Prostate gland (tissue), 2 donors: ENCODE data around the gene CDH22. TPM values are rescaled to one million over a fixed set of nuclear protein-coding genes. Genes with fewer than 3 reads are reported as not detected.

Experiments used
- DNase-seq: peaks from one replicate; pipeline ENCODE4 v3.0.0-alpha.2; 2019; ENCODE audit warnings: low spot score
- H3K27ac ChIP-seq, 2 donors: fragments of 200-600 bp; sonication (generic); 2 replicates each; pipeline ENCODE4 v1.5.1; 2017 to 2019
- H3K27me3 ChIP-seq: fragments of 200-600 bp; sonication (generic); replicated peaks from 2 replicates; pipeline ENCODE4 v1.5.1; 2019; ENCODE audit not compliant: insufficient read depth
- H3K36me3 ChIP-seq, 2 donors: fragments of 200-600 bp; sonication (generic); 1 replicate in 1 of 2; 2 replicates in 1 of 2; pipeline versions ENCODE4 v1.5.1 to v1.8.1; 2017 to 2019
- H3K4me1 ChIP-seq: fragments of 200-600 bp; sonication (generic); replicated peaks from 2 replicates; pipeline ENCODE4 v1.5.1; 2019
- H3K4me3 ChIP-seq, 2 donors: fragments of 200-600 bp; sonication (generic); 2 replicates each; pipeline ENCODE4 v1.5.1; 2017 to 2019
- H3K9me3 ChIP-seq: fragments of 200-600 bp; sonication (generic); 2 replicates; pipeline ENCODE4 v1.5.1; 2017
- POLR2A ChIP-seq: fragments of 450-650 bp; IDR thresholded peaks from one replicate; pipeline ENCODE4 v1.6.1; 2016; ENCODE audit warnings: antibody characterized with exemption, mild to moderate bottlenecking
- POLR2AphosphoS5 ChIP-seq: sonication (generic); formaldehyde crosslinking; IDR thresholded peaks from one replicate; pipeline ENCODE4 v1.6.1; 2017; ENCODE audit warnings: antibody characterized with exemption
- WGBS: methylation state at CpG from one replicate; pipeline ENCODE4 v1.1.5; 2018; 5-methylcytosine and 5-hydroxymethylcytosine counted together
- intact Hi-C: fragments of 100-400 bp; cut with DNase I; formaldehyde crosslinking; loops from one replicate; pipeline ENCODE4 v1.14.2; 2022
- total RNA-seq, 2 donors: library from RNA; depleted of rRNA; stranded (reverse); fragments of >200 nt; gene quantifications; one replicate each; pipeline ENCODE4 v1.1.0, GENCODE V29; 2016
- TF ChIP-seq, protein P1 (sequence below), 4 experiments: fragments of 200-600 bp in 2 of 4; fragments of 450-650 bp in 2 of 4; sonication (generic) in 2 of 4; IDR thresholded peaks; 1 replicate in 3 of 4; 2 replicates in 1 of 4; pipeline ENCODE4 v1.5.1; 2016 to 2019; ENCODE audit warnings: antibody characterized with exemption in 4 of 4, mild to moderate bottlenecking in 2 of 4, moderate library complexity in 2 of 4

Gene CDH22
- total RNA-seq, 2 donors from 2014 or later, result 1.9 to 3.3 TPM

DNA sequence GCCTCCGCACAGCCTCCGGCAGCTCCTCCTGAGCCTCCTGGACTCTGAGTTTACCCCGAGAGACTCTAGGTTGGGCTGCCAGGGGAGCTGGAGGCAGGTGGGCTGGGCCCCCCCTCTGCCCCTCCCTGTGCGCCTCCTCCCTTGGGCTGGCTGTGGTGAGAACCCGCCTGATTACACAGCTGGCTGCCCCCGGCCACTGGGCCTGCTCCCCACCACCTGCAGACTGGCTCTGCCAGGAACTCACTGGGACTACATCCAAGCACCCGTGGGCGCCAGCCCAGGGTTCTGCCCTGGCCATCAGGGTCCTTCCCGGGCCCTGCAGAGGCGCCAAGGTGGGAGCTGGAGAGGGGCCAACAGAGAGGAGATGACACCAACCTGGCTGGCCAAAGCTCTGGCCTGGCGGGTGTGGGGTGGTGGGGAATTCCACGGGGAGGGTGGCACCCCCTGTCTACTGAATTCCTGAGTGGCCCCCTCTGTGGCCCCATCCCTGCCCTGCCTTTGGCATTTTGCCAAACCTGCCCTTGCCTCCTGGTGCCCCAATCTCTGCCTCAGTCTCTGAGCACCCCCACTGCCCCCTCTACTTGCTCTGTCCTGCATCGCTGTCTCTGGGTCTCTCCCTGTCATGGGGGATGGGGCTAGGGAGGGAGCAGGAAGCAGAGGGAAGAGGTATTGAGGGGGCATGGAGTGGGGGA is 21.9 kb upstream of the CDH22 start:
- Histone ChIP-seq H3K27me3 (no peaks in the 10 kb centered on the region), H3K36me3 (no peaks in the 10 kb centered on the region), H3K4me1 (no peaks in the 10 kb centered on the region), H3K9me3 (no peaks in the 10 kb centered on the region), H3K27ac (peak overlapping the region in 1 of 2 donors; percentile 8), H3K4me3 (no peak overlapping the region)
- intact Hi-C loops, result no loop called here
- peak; percentile 25 for DNase-seq
- TF ChIP-seq POLR2AphosphoS5 (no peak), POLR2A (no peak)
- TF ChIP-seq, protein P1, sequence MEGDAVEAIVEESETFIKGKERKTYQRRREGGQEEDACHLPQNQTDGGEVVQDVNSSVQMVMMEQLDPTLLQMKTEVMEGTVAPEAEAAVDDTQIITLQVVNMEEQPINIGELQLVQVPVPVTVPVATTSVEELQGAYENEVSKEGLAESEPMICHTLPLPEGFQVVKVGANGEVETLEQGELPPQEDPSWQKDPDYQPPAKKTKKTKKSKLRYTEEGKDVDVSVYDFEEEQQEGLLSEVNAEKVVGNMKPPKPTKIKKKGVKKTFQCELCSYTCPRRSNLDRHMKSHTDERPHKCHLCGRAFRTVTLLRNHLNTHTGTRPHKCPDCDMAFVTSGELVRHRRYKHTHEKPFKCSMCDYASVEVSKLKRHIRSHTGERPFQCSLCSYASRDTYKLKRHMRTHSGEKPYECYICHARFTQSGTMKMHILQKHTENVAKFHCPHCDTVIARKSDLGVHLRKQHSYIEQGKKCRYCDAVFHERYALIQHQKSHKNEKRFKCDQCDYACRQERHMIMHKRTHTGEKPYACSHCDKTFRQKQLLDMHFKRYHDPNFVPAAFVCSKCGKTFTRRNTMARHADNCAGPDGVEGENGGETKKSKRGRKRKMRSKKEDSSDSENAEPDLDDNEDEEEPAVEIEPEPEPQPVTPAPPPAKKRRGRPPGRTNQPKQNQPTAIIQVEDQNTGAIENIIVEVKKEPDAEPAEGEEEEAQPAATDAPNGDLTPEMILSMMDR (IDR thresholded peaks at IDR 0.05), result no peak
- WGBS, result 37% methylated on average over 4 of the region's 13 CpGs

DNA sequence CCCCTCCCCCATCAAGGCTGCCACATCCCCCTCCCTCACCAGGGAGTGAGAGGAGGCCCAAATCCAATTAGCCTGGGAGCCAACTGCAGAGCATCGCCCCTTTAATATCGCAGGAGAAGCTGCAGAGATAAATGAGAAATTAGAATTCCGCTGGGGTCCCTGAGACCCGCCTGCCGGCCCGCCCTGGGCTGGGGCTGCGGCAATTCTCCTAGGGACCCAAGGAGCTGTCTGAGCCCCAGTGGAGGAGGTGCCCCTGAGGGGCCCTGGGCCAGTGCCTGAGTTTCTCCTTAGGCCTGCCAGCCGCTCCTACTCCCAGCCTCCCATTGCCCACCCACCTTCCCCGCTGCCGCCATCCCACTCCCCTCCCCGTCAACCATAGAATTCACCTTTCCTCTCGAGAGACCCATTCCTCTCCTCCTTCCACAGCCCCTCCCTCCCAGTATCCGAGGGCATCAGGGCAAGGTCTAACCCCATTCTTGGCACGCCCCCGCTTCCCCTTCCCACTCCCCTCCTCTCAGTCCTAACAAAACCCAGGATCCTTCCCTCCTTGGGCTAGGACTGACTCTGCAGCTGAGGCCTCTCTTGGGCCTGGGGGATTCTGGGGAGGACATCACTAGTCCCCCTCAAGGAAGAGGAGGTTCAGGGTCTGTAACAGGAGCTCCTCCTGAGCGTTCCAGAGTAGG is 20.0 kb upstream of the CDH22 start:
- TF ChIP-seq, protein P1 (IDR thresholded peaks at IDR 0.05), result no peak
- TF ChIP-seq POLR2A (no peak), POLR2AphosphoS5 (no peak)
- no peaks in the 10 kb centered on the region for H3K36me3 ChIP-seq
- H3K4me1 ChIP-seq, result no peaks in the 10 kb centered on the region
- no peak overlapping the region for H3K27ac ChIP-seq
- H3K27me3 ChIP-seq, result peaks cover 2% of the 10 kb centered on the region
- intact Hi-C loops, result no loop called here
- no peak overlapping the region for H3K4me3 ChIP-seq
- no peaks in the 10 kb centered on the region for H3K9me3 ChIP-seq
- DNase-seq, result no peak
- WGBS, result 66% methylated on average over 14 of the region's 16 CpGs

DNA sequence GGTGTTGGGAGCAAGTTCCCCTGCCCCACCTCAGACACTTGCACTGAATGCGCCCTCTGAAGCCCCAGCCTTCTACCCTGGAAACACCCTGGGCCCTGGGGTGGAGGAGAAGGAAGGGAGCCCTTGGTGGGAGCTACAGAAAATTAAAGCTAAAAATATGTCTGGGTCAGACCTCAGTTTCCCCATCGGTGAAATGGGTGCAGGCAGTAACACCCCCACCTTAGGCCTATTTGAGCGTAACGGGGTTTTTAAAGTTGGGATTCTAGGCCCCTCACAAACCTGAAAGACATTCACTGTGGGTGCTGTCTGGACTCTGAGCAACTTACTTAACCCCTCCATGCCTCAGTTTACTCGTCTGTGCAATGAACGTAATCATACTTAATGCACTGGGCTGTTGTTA is 19.3 kb upstream of the CDH22 start:
- no peaks in the 10 kb centered on the region for H3K9me3 ChIP-seq
- no peak overlapping the region for H3K27ac ChIP-seq
- TF ChIP-seq POLR2AphosphoS5, result no peak
- no peaks in the 10 kb centered on the region for H3K36me3 ChIP-seq
- no peak for DNase-seq
- H3K4me3 ChIP-seq, result no peak overlapping the region
- H3K27me3 ChIP-seq, result peaks cover 2% of the 10 kb centered on the region
- H3K4me1 ChIP-seq, result no peaks in the 10 kb centered on the region
- 90% methylated on average over 6 of the region's 6 CpGs for WGBS
- intact Hi-C loops, result no loop called here

DNA sequence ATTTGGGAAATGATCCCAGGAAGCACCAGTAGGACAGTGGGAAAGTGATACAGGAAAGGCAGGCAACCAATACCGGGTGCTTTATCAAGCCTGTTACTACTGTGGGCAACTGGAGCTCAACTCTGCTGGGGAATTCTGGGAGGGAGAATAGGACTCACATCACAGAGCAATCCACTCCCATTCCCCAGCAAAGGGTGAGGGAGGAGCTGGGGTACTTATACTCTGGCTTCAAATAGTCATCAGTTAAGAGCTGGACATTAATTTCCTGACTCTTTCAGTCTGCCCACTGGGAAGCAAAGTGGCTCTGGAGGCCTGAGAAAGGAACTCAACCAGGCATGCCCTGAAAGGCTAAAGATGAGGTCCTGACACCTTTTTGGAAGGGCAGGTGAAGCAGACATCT is 17.5 kb upstream of the CDH22 start:
- TF ChIP-seq, protein P1 (IDR thresholded peaks at IDR 0.05), result no peak
- TF ChIP-seq POLR2AphosphoS5 (no peak), POLR2A (no peak)
- WGBS, result 69% methylated on average over 1 of the region's 1 CpG
- Histone ChIP-seq H3K27me3 (peaks cover 2% of the 10 kb centered on the region), H3K4me3 (no peak overlapping the region), H3K36me3 (no peaks in the 10 kb centered on the region), H3K4me1 (no peaks in the 10 kb centered on the region), H3K27ac (no peak overlapping the region), H3K9me3 (no peaks in the 10 kb centered on the region)
- no peak for DNase-seq
- intact Hi-C loops, result no loop called here

DNA sequence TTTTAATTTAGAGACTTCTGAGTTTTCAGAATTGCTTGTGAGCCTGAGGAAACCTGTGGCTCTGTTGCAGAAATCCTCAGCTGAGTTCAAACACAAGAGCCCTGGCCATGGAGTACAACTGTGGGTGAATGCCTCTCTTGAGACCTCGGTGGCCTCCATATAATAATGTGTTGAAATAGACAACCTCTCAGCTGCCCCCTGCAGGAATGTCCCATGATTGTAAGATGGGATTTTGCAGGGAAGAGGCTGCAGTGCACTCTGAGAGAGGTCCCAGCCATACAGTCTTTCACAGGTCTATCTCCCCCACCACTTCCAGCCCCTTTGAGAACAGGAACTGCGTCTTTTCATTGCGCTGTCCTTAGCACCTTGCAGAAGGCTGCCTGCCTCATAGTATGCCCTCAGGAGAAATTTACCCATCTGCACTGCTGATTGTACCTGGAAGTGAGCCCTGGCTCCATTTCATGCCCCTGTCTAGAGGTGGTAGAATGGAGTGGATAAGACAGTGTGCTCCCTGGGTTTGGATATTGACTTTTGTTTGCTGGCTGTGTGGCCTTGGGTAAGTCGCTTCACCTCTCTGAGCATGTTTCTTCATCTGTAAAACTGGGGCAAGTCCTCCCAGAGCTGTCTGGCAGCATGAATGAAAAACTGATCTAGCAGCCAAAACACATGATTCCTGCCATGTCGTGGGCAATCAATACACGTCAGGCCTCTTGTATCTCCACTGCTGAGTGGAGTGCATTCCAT is 16.8 kb upstream of the CDH22 start:
- 60% methylated on average over 6 of the region's 6 CpGs for WGBS
- no peak for DNase-seq
- Histone ChIP-seq H3K4me1 (no peaks in the 10 kb centered on the region), H3K27ac (no peak overlapping the region), H3K27me3 (peaks cover 2% of the 10 kb centered on the region), H3K36me3 (no peaks in the 10 kb centered on the region), H3K4me3 (no peak overlapping the region), H3K9me3 (no peaks in the 10 kb centered on the region)
- TF ChIP-seq POLR2A (no peak), POLR2AphosphoS5 (no peak)
- TF ChIP-seq, protein P1 (IDR thresholded peaks at IDR 0.05), result peak in 2 of 4 experiments; percentile 29 to 33
- intact Hi-C loops, result no loop called here
